Measurements from ENCODE around the gene MR1. TPM values are rescaled to one million over a fixed set of nuclear protein-coding genes. Genes with fewer than 3 reads are reported as not detected.

The MR1 gene
- polyA plus RNA-seq, 4 donors, result 1.1 to 17.1 (median 4.6) TPM

- H3K4me3 ChIP-seq (ENCODE audit: low read depth in 1 of 3, low read length in 3 of 3), result no peak overlapping the region
- FAIRE-seq (no peak), DNase-seq (peak in 1 of 2 donors; percentile 44)
- peaks cover 0 to 3% (median 0%) of the 10 kb centered on the region in 3 donors for H3K27me3 ChIP-seq (ENCODE audit: control insufficient read depth in 3 of 3, insufficient read depth in 3 of 3, low read length in 3 of 3)
- H3K9me3 ChIP-seq (ENCODE audit: control insufficient read depth in 2 of 2, insufficient read depth in 1 of 2, low read depth in 1 of 2, low read length in 1 of 2), result no peaks in the 10 kb centered on the region
- H3K4me1 ChIP-seq (ENCODE audit: control insufficient read depth in 3 of 3, insufficient read depth in 2 of 3, low read depth in 1 of 3, low read length in 2 of 3), result peaks cover 6 to 36% (median 22%) of the 10 kb centered on the region in 3 donors
- no peak overlapping the region for H3K27ac ChIP-seq (ENCODE audit: low read depth in 1 of 3, low read length in 2 of 3)
- 20 to 55% (median 35%) methylated on average over 7 of the region's 7 CpGs for WGBS, 3 donors
- no peaks in the 10 kb centered on the region for H3K36me3 ChIP-seq (ENCODE audit: control insufficient read depth in 3 of 3, insufficient read depth in 2 of 3, low read depth in 1 of 3, low read length in 3 of 3)
These were observed 74.6 kb downstream of the MR1 start for GRCh38 chr1:181108304-181108867.

GRCh38 chr1:181110013-181110412, 76.2 kb downstream of the MR1 start:
- DNase-seq, result no peak
- H3K4me1 ChIP-seq (ENCODE audit: control insufficient read depth in 3 of 3, insufficient read depth in 2 of 3, low read depth in 1 of 3, low read length in 2 of 3), result peaks cover 6 to 40% (median 19%) of the 10 kb centered on the region in 3 donors
- peaks cover 0 to 3% (median 0%) of the 10 kb centered on the region in 3 donors for H3K27me3 ChIP-seq (ENCODE audit: control insufficient read depth in 3 of 3, insufficient read depth in 3 of 3, low read length in 3 of 3)
- H3K9me3 ChIP-seq (ENCODE audit: control insufficient read depth in 2 of 2, insufficient read depth in 1 of 2, low read depth in 1 of 2, low read length in 1 of 2), result no peaks in the 10 kb centered on the region
- no peak overlapping the region for H3K4me3 ChIP-seq (ENCODE audit: low read depth in 1 of 3, low read length in 3 of 3)
- WGBS, 3 donors, result 85 to 93% (median 87%) methylated on average over 2 of the region's 2 CpGs
- no peaks in the 10 kb centered on the region for H3K36me3 ChIP-seq (ENCODE audit: control insufficient read depth in 3 of 3, insufficient read depth in 2 of 3, low read depth in 1 of 3, low read length in 3 of 3)
- FAIRE-seq, result no peak
- no peak overlapping the region for H3K27ac ChIP-seq (ENCODE audit: low read depth in 1 of 3, low read length in 2 of 3)

Other genes with a start within 250 kb of the MR1 start
- gene KIAA1614, start 121.1 kb upstream of the MR1 start, polyA plus RNA-seq, result 1 to 10 TPM in 2 of 4 donors, under 1 TPM in 1, not detected in 1; 0.89 to 2.1 (median 1.4) TPM
- 10 to 100 TPM in 1 of 4 donors, 1 to 10 TPM in 3; 5.4 to 20.1 (median 8.5) TPM for gene STX6, start 11.1 kb upstream of the MR1 start, polyA plus RNA-seq
- 1 to 10 TPM; 4.5 to 8.9 (median 6.3) TPM for gene IER5, start 54.7 kb downstream of the MR1 start, polyA plus RNA-seq

Measured in small intestine (tissue), 7 donors.